RWPE2 (cell line): ENCODE data around the gene IFIT5.

Experiments
- ATAC-seq: fragments of 200-7000 bp; cut with Tn5 transposase; 3 replicates; pipeline ENCODE4 v1.9.1; 2021; ENCODE audit warnings: low read depth
- DNase-seq: peaks from one replicate; pipeline ENCODE4 v3.0.0-alpha.2; 2020; ENCODE audit warnings: low spot score
- H3K27ac ChIP-seq: fragments of 450-650 bp; 2 replicates; pipeline ENCODE4 v1.5.1; 2017; ENCODE audit warnings: mild to moderate bottlenecking; ENCODE audit not compliant: poor library complexity, severe bottlenecking
- H3K27me3 ChIP-seq: fragments of 250-450 bp; sonication (Bioruptor Pico); 2 replicates; pipeline ENCODE4 v1.5.1; 2021; ENCODE audit warnings: mild to moderate bottlenecking, moderate library complexity; ENCODE audit not compliant: insufficient read depth, poor library complexity, severe bottlenecking
- H3K36me3 ChIP-seq: fragments of 250-450 bp; sonication (Bioruptor Pico); 2 replicates; pipeline ENCODE4 v1.5.1; 2020; ENCODE audit warnings: low read depth, mild to moderate bottlenecking, moderate library complexity
- H3K4me1 ChIP-seq: fragments of 250-450 bp; sonication (Bioruptor Pico); 2 replicates; pipeline ENCODE4 v1.5.1; 2021; ENCODE audit warnings: mild to moderate bottlenecking, moderate library complexity; ENCODE audit not compliant: insufficient read depth, poor library complexity, severe bottlenecking
- H3K4me3 ChIP-seq: fragments of 250-450 bp; sonication (Bioruptor Pico); 2 replicates; pipeline ENCODE4 v1.5.1; 2021; ENCODE audit warnings: mild to moderate bottlenecking, moderate library complexity; ENCODE audit not compliant: severe bottlenecking
- H3K9me3 ChIP-seq: fragments of 250-450 bp; sonication (Bioruptor Pico); 2 replicates; pipeline ENCODE4 v1.5.1; 2021; ENCODE audit warnings: mild to moderate bottlenecking, moderate library complexity; ENCODE audit not compliant: severe bottlenecking
- CTCF ChIP-seq: fragments of 450-650 bp; IDR thresholded peaks from one replicate; pipeline ENCODE4 v1.5.1; 2017; ENCODE audit warnings: mild to moderate bottlenecking, moderate library complexity; ENCODE audit not compliant: poor library complexity, severe bottlenecking

The IFIT5 gene

GRCh38 chr10:89452193-89452592 is 37.8 kb downstream of the IFIT5 start:
- ATAC-seq (no peak), DNase-seq (no peak)
- Histone ChIP-seq H3K36me3 (no peaks in the 10 kb centered on the region), H3K4me3 (no peak overlapping the region), H3K27me3 (no peaks in the 10 kb centered on the region), H3K27ac (no peak overlapping the region), H3K4me1 (peaks cover 9% of the 10 kb centered on the region), H3K9me3 (no peaks in the 10 kb centered on the region)
- no peak for TF ChIP-seq CTCF

GRCh38 chr10:89454561-89455347 is 40.4 kb downstream of the IFIT5 start:
- no peak for TF ChIP-seq CTCF
- H3K4me1 ChIP-seq: peaks cover 26% of the 10 kb centered on the region
- H3K36me3 ChIP-seq: no peaks in the 10 kb centered on the region
- no peaks in the 10 kb centered on the region for H3K27me3 ChIP-seq
- H3K9me3 ChIP-seq: no peaks in the 10 kb centered on the region
- DNase-seq (no peak), ATAC-seq (no peak)
- no peak overlapping the region for H3K27ac ChIP-seq
- H3K4me3 ChIP-seq: no peak overlapping the region

- no peak for TF ChIP-seq CTCF
- no peaks in the 10 kb centered on the region for H3K27me3 ChIP-seq
- H3K36me3 ChIP-seq: no peaks in the 10 kb centered on the region
- ATAC-seq (peak; percentile 83; the same call in 2 of the 3 replicates), DNase-seq (no peak)
- no peak overlapping the region for H3K4me3 ChIP-seq
- peak overlapping the region; percentile 71 for H3K27ac ChIP-seq
- H3K4me1 ChIP-seq: peaks cover 26% of the 10 kb centered on the region
- no peaks in the 10 kb centered on the region for H3K9me3 ChIP-seq
Observed at GRCh38 chr10:89458291-89458690, 43.9 kb downstream of the IFIT5 start.

GRCh38 chr10:89458784-89459183 is 44.4 kb downstream of the IFIT5 start:
- DNase-seq (no peak), ATAC-seq (no peak)
- peak overlapping the region; percentile 71 for H3K27ac ChIP-seq
- no peak for TF ChIP-seq CTCF
- no peaks in the 10 kb centered on the region for H3K27me3 ChIP-seq
- peaks cover 26% of the 10 kb centered on the region for H3K4me1 ChIP-seq
- H3K4me3 ChIP-seq: no peak overlapping the region
- no peaks in the 10 kb centered on the region for H3K36me3 ChIP-seq
- no peaks in the 10 kb centered on the region for H3K9me3 ChIP-seq
